SK-N-SH (cell line): Measurements from ENCODE around the gene OLFM2. TPM values are rescaled to one million over a fixed set of nuclear protein-coding genes. Genes with fewer than 3 reads are reported as not detected.

Source experiments
- CTCF ChIA-PET: fragments of 300-600, 350-600 bp; formaldehyde crosslinking; extraction: SDS; loops from one replicate; lab custom pipeline; 2021; lab: Yijun Ruan, JAX
- POLR2A ChIA-PET: fragments of 350-600 bp; sonication (Branson Sonifier 250); formaldehyde crosslinking; extraction: SDS; loops from one replicate; lab custom pipeline; 2020; ENCODE audit warnings: antibody characterized with exemption, inconsistent platforms; lab: Yijun Ruan, JAX
- DNase-seq: peaks from one replicate; pipeline ENCODE4 v3.0.0; 2012
- H2AFZ ChIP-seq: fragments of 200-600 bp; sonication (generic); 2 replicates; pipeline ENCODE4 v1.8.1; 2016; ENCODE audit warnings: antibody characterized with exemption, mild to moderate bottlenecking, low read depth
- H3F3A ChIP-seq: fragments of 200-600 bp; sonication (generic); replicated peaks from 2 replicates; pipeline ENCODE3; 2016; ENCODE audit warnings: antibody characterized with exemption, mild to moderate bottlenecking; ENCODE audit not compliant: insufficient read depth
- H3K27ac ChIP-seq, 2 experiments: fragments of 200-500 bp in 1 of 2; fragments of 200-600 bp in 1 of 2; sonication (Bioruptor generic) in 1 of 2; sonication (generic), shearing (Covaris generic) in 1 of 2; 2 replicates each; pipeline versions ENCODE4 v1.5.1 to v1.6.1; 2014 to 2016; ENCODE audit warnings: low read depth in 2 of 2, inconsistent platforms in 1 of 2, low read length in 1 of 2, mild to moderate bottlenecking in 1 of 2, mixed read lengths in 1 of 2
- H3K27me3 ChIP-seq: fragments of 200-600 bp; sonication (generic), shearing (Covaris generic); 2 replicates; pipeline ENCODE4 v1.6.1; 2016; ENCODE audit warnings: mixed run types; ENCODE audit not compliant: insufficient read depth
- H3K36me3 ChIP-seq, 2 experiments: fragments of 200-500 bp in 1 of 2; fragments of 200-600 bp in 1 of 2; sonication (Bioruptor generic) in 1 of 2; sonication (generic) in 1 of 2; replicated peaks in 1 of 2; 2 replicates each; pipeline versions ENCODE3 to v1.5.1; 2014 to 2016; ENCODE audit warnings: low read length in 1 of 2, mild to moderate bottlenecking in 1 of 2; ENCODE audit not compliant: insufficient read depth in 2 of 2, control insufficient read depth in 1 of 2
- H3K4me1 ChIP-seq, 2 experiments: fragments of 200-500 bp in 1 of 2; fragments of 200-600 bp in 1 of 2; sonication (Bioruptor generic) in 1 of 2; sonication (generic), shearing (Covaris generic) in 1 of 2; 2 replicates each; pipeline versions ENCODE4 v1.5.1 to v1.6.1; 2014 to 2016; ENCODE audit warnings: low read depth in 1 of 2, low read length in 1 of 2, mixed run types in 1 of 2; ENCODE audit not compliant: insufficient read depth in 2 of 2, control insufficient read depth in 1 of 2
- H3K4me2 ChIP-seq: fragments of 200-600 bp; sonication (generic), shearing (Covaris generic); 2 replicates; pipeline ENCODE4 v1.6.1; 2017; ENCODE audit warnings: mixed run types
- H3K4me3 ChIP-seq, 2 experiments: fragments of 200-500 bp in 1 of 2; fragments of 200-600 bp in 1 of 2; sonication (Bioruptor generic) in 1 of 2; sonication (generic), shearing (Covaris generic) in 1 of 2; 2 replicates each; pipeline versions ENCODE4 v1.5.1 to v1.8.1; 2014 to 2016; ENCODE audit warnings: low read depth in 2 of 2, inconsistent platforms in 1 of 2, low read length in 1 of 2, mild to moderate bottlenecking in 1 of 2, mixed read lengths in 1 of 2, moderate library complexity in 1 of 2
- H3K79me2 ChIP-seq: fragments of 200-600 bp; sonication (generic); 2 replicates; pipeline ENCODE4 v1.8.1; 2017; ENCODE audit warnings: mild to moderate bottlenecking; ENCODE audit not compliant: insufficient read depth
- H3K9ac ChIP-seq: fragments of 200-600 bp; sonication (generic); 2 replicates; pipeline ENCODE4 v1.6.1; 2017; ENCODE audit warnings: mixed run types
- H3K9me2 ChIP-seq: fragments of 200-600 bp; sonication (generic); 2 replicates; pipeline ENCODE4 v1.6.1; 2017; ENCODE audit warnings: mixed run types
- H3K9me3 ChIP-seq: fragments of 200-600 bp; sonication (generic); 2 replicates; pipeline ENCODE4 v1.6.1; 2017; ENCODE audit warnings: mixed run types, mild to moderate bottlenecking, moderate library complexity
- H4K20me1 ChIP-seq: fragments of 200-600 bp; sonication (generic); 2 replicates; pipeline ENCODE4 v1.6.1; 2017; ENCODE audit warnings: mild to moderate bottlenecking, mixed run types; ENCODE audit not compliant: insufficient read depth
- CHD2 ChIP-seq: fragments of 150-350 bp; IDR thresholded peaks from 2 replicates; pipeline ENCODE4 v1.6.1; 2018; ENCODE audit warnings: low read length; ENCODE audit not compliant: partially characterized antibody
- ELF1 ChIP-seq: IDR thresholded peaks from 2 replicates; pipeline ENCODE4 v1.4.0; 2012
- EP300 ChIP-seq, 2 experiments: IDR thresholded peaks; 2 replicates each; pipeline versions ENCODE4 v1.4.0 to v1.6.1; 2012; ENCODE audit warnings: borderline replicate concordance in 1 of 2, low read depth in 1 of 2, low read length in 1 of 2
- EZH2phosphoT487 ChIP-seq: fragments of 200-600 bp; sonication (generic); IDR thresholded peaks from 2 replicates; pipeline ENCODE4 v1.6.1; 2017; ENCODE audit warnings: low read depth, mixed run types, mild to moderate bottlenecking, antibody characterized with exemption, moderate library complexity, borderline replicate concordance
- FOXJ3 ChIP-seq: sonication (generic); formaldehyde crosslinking; IDR thresholded peaks from 2 replicates; pipeline ENCODE4 v1.5.1; 2020; ENCODE audit warnings: mild to moderate bottlenecking, missing genetic modification reagents
- FOXM1 ChIP-seq: IDR thresholded peaks from 2 replicates; pipeline ENCODE4 v1.4.0; 2012; ENCODE audit warnings: low read depth, mild to moderate bottlenecking
- GABPA ChIP-seq: IDR thresholded peaks from 2 replicates; pipeline ENCODE4 v1.4.0; 2012; ENCODE audit warnings: low read depth, mild to moderate bottlenecking
- JUND ChIP-seq: IDR thresholded peaks from 2 replicates; pipeline ENCODE4 v1.4.0; 2012
- MEF2A ChIP-seq: IDR thresholded peaks from 2 replicates; pipeline ENCODE4 v1.4.0; 2012; ENCODE audit warnings: low read depth, borderline replicate concordance
- MXI1 ChIP-seq: IDR thresholded peaks from 2 replicates; pipeline ENCODE4 v1.6.1; 2012; ENCODE audit warnings: mild to moderate bottlenecking, low read depth, low read length, improper control_type of control experiment
- NFIC ChIP-seq: IDR thresholded peaks from 2 replicates; pipeline ENCODE4 v1.4.0; 2012; ENCODE audit warnings: borderline replicate concordance
- NRF1 ChIP-seq: IDR thresholded peaks from 2 replicates; pipeline ENCODE4 v1.6.1; 2012; ENCODE audit warnings: low read depth, mild to moderate bottlenecking, low read length
- POLR2AphosphoS5 ChIP-seq: IDR thresholded peaks from 2 replicates; pipeline ENCODE4 v1.6.1; 2012; ENCODE audit warnings: low read depth, low read length
- RAD21 ChIP-seq: IDR thresholded peaks from 2 replicates; pipeline ENCODE4 v1.6.1; 2012; ENCODE audit warnings: mild to moderate bottlenecking, low read length
- RCOR1 ChIP-seq: fragments of 150-350 bp; IDR thresholded peaks from 2 replicates; pipeline ENCODE4 v1.6.1; 2017; ENCODE audit warnings: antibody characterized with exemption, low read length
- RFX5 ChIP-seq: IDR thresholded peaks from 2 replicates; pipeline ENCODE4 v1.6.1; 2012; ENCODE audit warnings: mild to moderate bottlenecking, improper control_type of control experiment, low read length
- SIN3A ChIP-seq: IDR thresholded peaks from 2 replicates; pipeline ENCODE4 v1.6.1; 2012; ENCODE audit warnings: low read depth, mild to moderate bottlenecking, low read length, moderate library complexity, borderline replicate concordance
- TAF1 ChIP-seq: IDR thresholded peaks from 2 replicates; pipeline ENCODE4 v1.6.1; 2012; ENCODE audit warnings: low read depth, mild to moderate bottlenecking, low read length, moderate library complexity, borderline replicate concordance
- TCF12 ChIP-seq: IDR thresholded peaks from 2 replicates; pipeline ENCODE4 v1.4.0; 2012
- TEAD4 ChIP-seq: IDR thresholded peaks from 2 replicates; pipeline ENCODE4 v1.4.0; 2012; ENCODE audit warnings: mild to moderate bottlenecking, borderline replicate concordance; ENCODE audit not compliant: insufficient read depth
- USF1 ChIP-seq: IDR thresholded peaks from 2 replicates; pipeline ENCODE4 v1.4.0; 2012; ENCODE audit warnings: low read depth, borderline replicate concordance
- YY1 ChIP-seq: IDR thresholded peaks from 2 replicates; pipeline ENCODE4 v1.4.0; 2012; ENCODE audit warnings: low read depth, mild to moderate bottlenecking
- WGBS: methylation state at CpG from one replicate; pipeline ENCODE4 v1.1.6; 2017; ENCODE audit warnings: low lambda C conversion rate; 5-methylcytosine and 5-hydroxymethylcytosine counted together
- polyA plus RNA-seq, 3 experiments: library from polyadenylated mRNA; depleted of rRNA; stranded (reverse); fragments of >200 nt; gene quantifications; 2 replicates each; pipeline ENCODE4 v1.2.3, GENCODE V29; 2012
- TF ChIP-seq, protein P1 (sequence below): IDR thresholded peaks from 2 replicates; pipeline ENCODE4 v1.4.0; 2012; ENCODE audit warnings: low read depth

OLFM2 gene
- polyA plus RNA-seq, 1 of the 3 experiments (the other 2 are of a cell fraction) = 10.7 TPM

DNA sequence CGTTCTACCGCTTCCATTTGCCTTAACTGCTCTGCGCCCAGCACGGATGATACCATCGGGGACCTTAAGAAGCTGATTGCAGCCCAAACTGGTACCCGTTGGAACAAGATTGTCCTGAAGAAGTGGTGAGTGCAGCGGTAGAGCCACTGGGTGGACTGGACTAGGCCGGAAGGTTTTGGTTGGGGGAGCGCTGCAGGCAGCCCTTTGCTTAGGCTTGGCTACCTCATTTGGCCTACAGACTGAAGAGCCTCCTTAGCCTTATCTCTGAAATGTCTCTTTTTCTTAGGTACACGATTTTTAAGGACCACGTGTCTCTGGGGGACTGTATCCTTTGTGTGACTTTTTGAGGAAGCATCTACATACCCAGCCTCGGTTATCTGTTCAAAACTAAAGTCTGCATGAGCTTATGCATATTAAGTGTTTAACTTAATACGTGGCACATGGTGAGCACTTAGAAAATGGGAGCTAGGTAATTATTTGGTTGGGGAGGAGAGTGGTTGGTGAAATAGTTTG lies 107.7 kb downstream of the OLFM2 start:
- Histone ChIP-seq H3K9me3 (no peaks in the 10 kb centered on the region), H3K27ac (peak overlapping the region in 1 of 2 experiments; percentile 66; a peak in 1 of 4 replicates), H4K20me1 (peaks cover 12% of the 10 kb centered on the region; the same call in 1 of the 2 replicates), H3K27me3 (no peaks in the 10 kb centered on the region), H3K4me2 (peak overlapping the region; percentile 88), H3K9me2 (no peaks in the 10 kb centered on the region), H2AFZ (no peak overlapping the region), H3K36me3 (peaks cover 8 to 38% of the 10 kb centered on the region in 2 experiments), H3K4me1 (peaks cover 0 to 7% of the 10 kb centered on the region in 2 experiments; a peak in 1 of 4 replicates), H3K79me2 (peaks cover 87% of the 10 kb centered on the region), H3K9ac (peak overlapping the region; percentile 86), H3F3A (peaks cover 17% of the 10 kb centered on the region), H3K4me3 (peak overlapping the region; percentile 76 to 92)
- ChIA-PET CTCF (interaction anchor here (1.6 kb wide), 1 partner anchor 85 kb away, joined by 7 read pairs; no protein-coding TSS in a partner anchor), POLR2A (interaction anchor here (1.0 to 1.9 kb wide), 2 partner anchors 12 to 60 kb away, joined by 6 to 8 read pairs; partner anchors contain the start of gene ZNF846)
- no peak for TF ChIP-seq SIN3A
- TF ChIP-seq TEAD4 = no peak
- no peak for TF ChIP-seq RCOR1
- no peak for TF ChIP-seq YY1
- TF ChIP-seq MEF2A = no peak
- no peak for TF ChIP-seq MXI1
- no peak for TF ChIP-seq TAF1
- DNase-seq = no peak
- 10% methylated on average over 13 of the region's 13 CpGs for WGBS

- Histone ChIP-seq H3F3A (peaks cover 11% of the 10 kb centered on the region), H3K27ac (peak within 1 kb of the TSS; percentile 66 to 67), H3K79me2 (peaks cover 80% of the 10 kb centered on the region), H4K20me1 (peaks cover 12% of the 10 kb centered on the region; the same call in 1 of the 2 replicates), H2AFZ (peak within 1 kb of the TSS; percentile 82), H3K27me3 (no peaks in the 10 kb centered on the region), H3K9ac (peak within 1 kb of the TSS; percentile 86), H3K4me2 (peak within 1 kb of the TSS; percentile 88), H3K36me3 (peaks cover 8 to 35% of the 10 kb centered on the region in 2 experiments), H3K4me3 (peak within 1 kb of the TSS; percentile 76 to 92), H3K9me2 (no peaks in the 10 kb centered on the region), H3K4me1 (peaks cover 0 to 7% of the 10 kb centered on the region in 2 experiments; a peak in 1 of 4 replicates), H3K9me3 (no peaks in the 10 kb centered on the region)
- POLR2A ChIA-PET = interaction anchor here (0.5 to 1.2 kb wide), 5 partner anchors 8 to 368 kb away, joined by 3 to 6 read pairs (median 3); partner anchors contain the start of genes FBXL12 and ZNF846
- CTCF ChIA-PET = interaction anchor here (0.6 to 1.6 kb wide), 4 partner anchors 86 to 1122 kb away, joined by 3 to 7 read pairs (median 4); no protein-coding TSS in a partner anchor
- DNase-seq = peak; percentile 95
- TF ChIP-seq USF1 (peak; percentile 64; the same call in 1 of the 2 replicates), TAF1 (peak; percentile 77; the same call in 1 of the 2 replicates), RCOR1 (peak; percentile 30; the same call in 1 of the 2 replicates), FOXJ3 (CRISPR knock-in tag) (no peak), RFX5 (no peak), TCF12 (peak; percentile 31; the same call in 1 of the 2 replicates), NFIC (no peak), JUND (no peak), EZH2phosphoT487 (no peak), CHD2 (peak; percentile 95), POLR2AphosphoS5 (peak; percentile 97), NRF1 (no peak), FOXM1 (no peak), RAD21 (no peak), YY1 (peak; percentile 44; the same call in 1 of the 2 replicates), GABPA (peak; percentile 100), SIN3A (peak; percentile 69; the same call in 1 of the 2 replicates), ELF1 (peak; percentile 93), EP300 (IDR thresholded peaks at IDR 0.05; ENCODE audit: borderline replicate concordance in 1 of 2, low read depth in 1 of 2, low read length in 1 of 2) (0 out of 4 replicates have a peak, but pooled peaks of 1 of the 2 experiments have one; percentile 3), MXI1 (peak; percentile 93)
- TF ChIP-seq, protein P1, sequence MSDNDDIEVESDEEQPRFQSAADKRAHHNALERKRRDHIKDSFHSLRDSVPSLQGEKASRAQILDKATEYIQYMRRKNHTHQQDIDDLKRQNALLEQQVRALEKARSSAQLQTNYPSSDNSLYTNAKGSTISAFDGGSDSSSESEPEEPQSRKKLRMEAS = peak; percentile 91
- 1% methylated on average over 47 of the region's 62 CpGs for WGBS
Measured at GRCh38 chr19:9827289-9828238, 108.8 kb downstream of the OLFM2 start, which contains the start of gene UBL5. TSS of gene UBL5 (plus strand) at chr19:9827918. CDS start at chr19:9828338, 420 bp downstream.
